HFFc6 (cell line): ENCODE measurements around the gene TMPRSS5. TPM values are rescaled to one million over a fixed set of nuclear protein-coding genes. Genes with fewer than 3 reads are reported as not detected.
A peak's percentile ranks its signal among the peaks of the same experiment; 100 is the strongest.

Experiments used
- DNase-seq: peaks from one replicate; pipeline ENCODE4 v3.0.0-alpha.2; 2018
- H3K27ac Mint-ChIP-seq: 2 replicates; pipeline ENCODE4 v1.8.0; 2020; ENCODE audit warnings: mild to moderate bottlenecking, mixed read lengths
- H3K27me3 Mint-ChIP-seq: 2 replicates; pipeline ENCODE4 v1.8.0; 2021; ENCODE audit warnings: mild to moderate bottlenecking, moderate library complexity, mixed read lengths; ENCODE audit not compliant: insufficient read depth
- H3K36me3 Mint-ChIP-seq: 2 replicates; pipeline ENCODE4 v1.8.0; 2021; ENCODE audit warnings: low read depth, mixed read lengths
- H3K4me1 Mint-ChIP-seq: 2 replicates; pipeline ENCODE4 v1.8.0; 2020; ENCODE audit warnings: low read depth, mixed read lengths
- H3K4me3 Mint-ChIP-seq: 2 replicates; pipeline ENCODE4 v1.8.0; 2020; ENCODE audit warnings: mild to moderate bottlenecking, moderate library complexity, mixed read lengths
- H3K9me3 Mint-ChIP-seq: 2 replicates; pipeline ENCODE4 v1.8.0; 2020; ENCODE audit warnings: mild to moderate bottlenecking, mixed read lengths
- CTCF ChIP-seq: fragments of 200-600 bp; sonication (generic); IDR thresholded peaks from 2 replicates; pipeline ENCODE4 v1.5.0; 2021; ENCODE audit warnings: antibody characterized with exemption, mild to moderate bottlenecking
- total RNA-seq, 6 experiments: library from RNA; stranded (reverse); fragmentation: NEBNext Ultra II Directional; extraction: Animal tissue kit (Norgen Biotek cat#: 25700); gene quantifications; 2 replicates in 1 of 6; 3 replicates in 5 of 6; pipeline ENCODE4 v1.2.3, GENCODE V29; 2021

Gene TMPRSS5
- total RNA-seq, 6 experiments from 2014 or later: 0.08 to 0.24 TPM; not detected in 4

- Mint-ChIP-seq H3K4me3 (no peak overlapping the region), H3K27ac (no peak overlapping the region), H3K9me3 (no peaks in the 10 kb centered on the region), H3K4me1 (peaks cover 15% of the 10 kb centered on the region), H3K36me3 (no peaks in the 10 kb centered on the region), H3K27me3 (no peaks in the 10 kb centered on the region; the same call in 1 of the 2 replicates)
- no peak for DNase-seq
- no peak for TF ChIP-seq CTCF
Observed at GRCh38 chr11:113729456-113729855, 23.3 kb upstream of the TMPRSS5 start.

- Mint-ChIP-seq H3K4me3 (no peak overlapping the region), H3K4me1 (peaks cover 15% of the 10 kb centered on the region), H3K36me3 (no peaks in the 10 kb centered on the region), H3K9me3 (no peaks in the 10 kb centered on the region), H3K27ac (no peak overlapping the region), H3K27me3 (no peaks in the 10 kb centered on the region; the same call in 1 of the 2 replicates)
- TF ChIP-seq CTCF: no peak
- DNase-seq: no peak
Observed at GRCh38 chr11:113728814-113729213, 22.7 kb upstream of the TMPRSS5 start.

GRCh38 chr11:113725913-113726312, 19.8 kb upstream of the TMPRSS5 start:
- no peak for TF ChIP-seq CTCF
- Mint-ChIP-seq H3K36me3 (no peaks in the 10 kb centered on the region), H3K27ac (no peak overlapping the region)

GRCh38 chr11:113725407-113725806, 19.3 kb upstream of the TMPRSS5 start:
- 0 out of 2 replicates have a peak, but pooled peaks have one; percentile 27 for TF ChIP-seq CTCF
- Mint-ChIP-seq H3K36me3 (no peaks in the 10 kb centered on the region), H3K27ac (no peak overlapping the region), H3K9me3 (no peaks in the 10 kb centered on the region), H3K27me3 (no peaks in the 10 kb centered on the region; the same call in 1 of the 2 replicates), H3K4me1 (peaks cover 15% of the 10 kb centered on the region), H3K4me3 (no peak overlapping the region)
- no peak for DNase-seq

More at GRCh38 chr11:113725913-113726312, 19.8 kb upstream of the TMPRSS5 start:
- peaks cover 15% of the 10 kb centered on the region for H3K4me1 Mint-ChIP-seq
- no peaks in the 10 kb centered on the region for H3K9me3 Mint-ChIP-seq
- DNase-seq: no peak
- H3K4me3 Mint-ChIP-seq: no peak overlapping the region
- no peaks in the 10 kb centered on the region; the same call in 1 of the 2 replicates for H3K27me3 Mint-ChIP-seq

GRCh38 chr11:113724778-113725177, 18.7 kb upstream of the TMPRSS5 start:
- no peak for TF ChIP-seq CTCF
- Mint-ChIP-seq H3K9me3 (no peaks in the 10 kb centered on the region), H3K27ac (no peak overlapping the region), H3K36me3 (no peaks in the 10 kb centered on the region), H3K27me3 (no peaks in the 10 kb centered on the region; the same call in 1 of the 2 replicates), H3K4me3 (no peak overlapping the region), H3K4me1 (peaks cover 13% of the 10 kb centered on the region)
- no peak for DNase-seq

- no peak for TF ChIP-seq CTCF
- no peak for DNase-seq
- Mint-ChIP-seq H3K36me3 (no peaks in the 10 kb centered on the region), H3K9me3 (no peaks in the 10 kb centered on the region), H3K4me3 (no peak overlapping the region), H3K4me1 (peaks cover 3% of the 10 kb centered on the region), H3K27me3 (no peaks in the 10 kb centered on the region; the same call in 1 of the 2 replicates), H3K27ac (no peak overlapping the region)
Observed at GRCh38 chr11:113723787-113724186, 17.7 kb upstream of the TMPRSS5 start.
